Measurements from ENCODE around the gene ADAMTS14. TPM values are rescaled to one million over a fixed set of nuclear protein-coding genes. Genes with fewer than 3 reads are reported as not detected.

ADAMTS14 gene
- total and polyA plus RNA-seq, 8 donors = 2.4 to 10.0 (median 6.6) TPM

DNA sequence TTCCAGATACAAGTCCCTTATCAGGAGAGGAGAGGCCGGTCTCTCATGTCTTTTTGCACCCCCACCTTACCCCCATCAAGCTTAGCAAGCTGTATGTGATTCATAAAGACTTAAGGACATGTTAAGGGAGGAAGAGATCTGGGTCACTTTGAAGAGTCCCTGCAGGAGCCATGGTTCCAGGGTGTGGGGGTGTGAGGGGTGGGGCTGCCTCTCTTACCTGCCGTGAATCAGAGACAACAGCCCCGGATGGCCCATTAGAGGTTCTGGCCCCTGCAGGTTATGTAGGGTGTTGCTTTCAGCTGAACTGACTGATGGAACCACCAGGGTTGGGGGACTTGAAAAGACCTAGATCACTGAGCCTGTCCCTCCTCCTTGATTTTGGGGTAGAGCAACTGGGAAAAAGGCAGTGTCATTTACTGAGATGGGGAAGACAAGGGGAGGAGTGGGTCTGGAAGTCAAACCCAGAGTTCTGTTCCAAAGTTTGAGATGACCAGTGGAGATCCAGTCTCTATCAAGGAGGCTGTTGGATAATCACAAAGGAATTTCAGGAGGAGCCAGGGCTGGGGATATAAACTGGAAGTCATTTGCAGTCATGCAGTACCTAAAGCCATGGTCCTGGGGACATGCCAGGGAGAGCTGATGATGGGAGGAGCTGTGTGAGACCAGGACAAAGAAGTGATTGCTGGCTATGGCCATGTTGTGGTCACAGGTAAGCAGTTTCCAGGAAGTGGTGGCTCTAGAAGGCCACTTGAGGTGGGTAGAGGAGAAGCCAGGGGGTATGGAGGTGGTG is 23.1 kb downstream of the ADAMTS14 start:
- ATAC-seq (no peak), DNase-seq (no peak)
- no peak for TF ChIP-seq CTCF (IDR thresholded peaks at IDR 0.05)
- no peaks in the 10 kb centered on the region for H3K36me3 ChIP-seq
- peaks cover 0 to 5% of the 10 kb centered on the region in 2 donors for H3K4me1 ChIP-seq
- H3K9me3 ChIP-seq = no peaks in the 10 kb centered on the region
- H3K27me3 ChIP-seq = no peaks in the 10 kb centered on the region
- H3K4me3 ChIP-seq = no peak overlapping the region
- intact Hi-C loops (cut with DNase I) = no loop called here
- no peak overlapping the region for H3K27ac ChIP-seq

GRCh38 chr10:70698211-70698610 is 25.9 kb downstream of the ADAMTS14 start:
- DNase-seq (no peak), ATAC-seq (no peak)
- Histone ChIP-seq H3K4me3 (no peak overlapping the region), H3K36me3 (no peaks in the 10 kb centered on the region), H3K9me3 (no peaks in the 10 kb centered on the region), H3K4me1 (peaks cover 0 to 5% of the 10 kb centered on the region in 2 donors), H3K27me3 (no peaks in the 10 kb centered on the region), H3K27ac (no peak overlapping the region)
- TF ChIP-seq CTCF (IDR thresholded peaks at IDR 0.05) = no peak
- intact Hi-C loops (cut with DNase I) = no loop called here

GRCh38 chr10:70699063-70699658 is 26.9 kb downstream of the ADAMTS14 start:
- intact Hi-C loops (cut with DNase I) = no loop called here
- Histone ChIP-seq H3K4me3 (no peak overlapping the region), H3K4me1 (no peaks in the 10 kb centered on the region), H3K27me3 (no peaks in the 10 kb centered on the region), H3K9me3 (no peaks in the 10 kb centered on the region), H3K27ac (no peak overlapping the region), H3K36me3 (no peaks in the 10 kb centered on the region)
- ATAC-seq (no peak), DNase-seq (no peak)
- no peak for TF ChIP-seq CTCF (IDR thresholded peaks at IDR 0.05)

DNA sequence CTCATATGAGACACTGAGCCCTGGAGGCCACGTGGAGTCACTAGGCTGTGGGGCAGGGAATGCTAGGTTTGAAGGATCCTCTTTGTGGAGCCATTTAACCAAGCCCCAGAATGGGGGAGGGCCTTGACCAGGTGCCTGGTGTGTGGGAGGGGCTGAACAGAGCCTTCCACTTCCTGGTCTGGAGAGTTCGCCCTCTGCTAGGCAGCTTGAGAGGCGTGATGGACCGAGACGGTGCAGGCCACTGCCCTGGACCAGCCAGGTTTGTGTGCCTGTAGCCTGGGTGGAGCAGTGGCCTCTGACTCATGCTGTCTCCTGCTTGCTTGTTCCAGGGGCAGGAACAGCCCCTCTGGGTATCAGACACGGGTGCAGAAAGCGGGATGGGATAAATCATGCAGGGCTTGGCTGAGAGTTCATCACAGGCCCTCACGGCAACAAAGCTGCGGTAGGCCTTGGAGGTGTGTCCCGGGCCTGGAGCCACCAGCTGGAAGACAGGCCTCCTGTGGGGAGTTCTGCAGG is 27.4 kb downstream of the ADAMTS14 start:
- no peak overlapping the region for H3K4me3 ChIP-seq
- no peak for ATAC-seq

More for the DNA sequence above, 27.4 kb downstream of the ADAMTS14 start:
- Histone ChIP-seq H3K36me3 (no peaks in the 10 kb centered on the region), H3K27me3 (no peaks in the 10 kb centered on the region), H3K9me3 (no peaks in the 10 kb centered on the region), H3K27ac (no peak overlapping the region), H3K4me1 (no peaks in the 10 kb centered on the region)
- TF ChIP-seq CTCF (IDR thresholded peaks at IDR 0.05) = no peak
- DNase-seq = no peak
- intact Hi-C loops (cut with DNase I) = no loop called here
